ENCODE measurements around the gene C11orf24.

Gene C11orf24

DNA sequence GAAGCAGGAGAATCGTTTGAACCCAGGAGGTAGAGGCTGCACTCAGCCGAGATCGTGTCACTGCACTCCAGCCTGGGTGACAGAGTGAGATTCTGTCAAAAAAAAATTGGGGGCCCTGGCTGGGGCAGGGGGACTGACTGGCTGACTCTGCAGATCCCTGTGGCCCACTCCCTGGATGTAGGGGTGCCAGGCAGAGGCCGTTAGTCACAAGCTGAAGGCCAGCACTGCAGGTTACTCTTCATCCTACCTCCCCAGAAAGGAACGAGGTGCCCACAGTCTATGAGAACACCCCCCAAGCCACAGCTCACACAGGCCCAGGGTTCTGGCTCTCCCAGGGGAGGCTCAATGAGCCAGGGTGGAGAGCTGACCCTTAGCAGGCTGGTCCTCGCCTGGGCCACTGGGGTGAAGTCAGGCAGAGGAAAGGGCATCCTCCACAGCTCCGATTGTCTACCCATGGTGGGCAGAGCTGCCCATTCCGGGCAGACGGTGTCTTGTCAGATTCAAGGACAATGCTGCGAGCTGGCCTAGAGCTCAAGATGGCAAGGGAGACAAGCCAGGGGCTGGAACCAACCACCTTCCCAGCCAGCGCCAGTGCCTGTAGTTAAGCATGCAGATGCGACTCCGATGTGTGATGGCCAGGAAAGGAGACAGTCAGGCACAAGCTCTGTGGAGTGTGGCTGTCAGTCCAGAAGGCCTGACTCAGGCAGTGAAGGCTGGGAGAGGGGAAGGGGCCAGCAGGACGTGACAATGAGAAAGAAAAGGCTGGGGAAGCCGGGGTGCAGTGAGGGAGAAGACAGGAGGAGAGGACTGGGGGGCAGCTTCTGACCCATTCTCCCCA is 12.4 kb downstream of the C11orf24 start:
- H3K4me3 Mint-ChIP-seq = no peak overlapping the region
- TF ChIP-seq, protein P1, sequence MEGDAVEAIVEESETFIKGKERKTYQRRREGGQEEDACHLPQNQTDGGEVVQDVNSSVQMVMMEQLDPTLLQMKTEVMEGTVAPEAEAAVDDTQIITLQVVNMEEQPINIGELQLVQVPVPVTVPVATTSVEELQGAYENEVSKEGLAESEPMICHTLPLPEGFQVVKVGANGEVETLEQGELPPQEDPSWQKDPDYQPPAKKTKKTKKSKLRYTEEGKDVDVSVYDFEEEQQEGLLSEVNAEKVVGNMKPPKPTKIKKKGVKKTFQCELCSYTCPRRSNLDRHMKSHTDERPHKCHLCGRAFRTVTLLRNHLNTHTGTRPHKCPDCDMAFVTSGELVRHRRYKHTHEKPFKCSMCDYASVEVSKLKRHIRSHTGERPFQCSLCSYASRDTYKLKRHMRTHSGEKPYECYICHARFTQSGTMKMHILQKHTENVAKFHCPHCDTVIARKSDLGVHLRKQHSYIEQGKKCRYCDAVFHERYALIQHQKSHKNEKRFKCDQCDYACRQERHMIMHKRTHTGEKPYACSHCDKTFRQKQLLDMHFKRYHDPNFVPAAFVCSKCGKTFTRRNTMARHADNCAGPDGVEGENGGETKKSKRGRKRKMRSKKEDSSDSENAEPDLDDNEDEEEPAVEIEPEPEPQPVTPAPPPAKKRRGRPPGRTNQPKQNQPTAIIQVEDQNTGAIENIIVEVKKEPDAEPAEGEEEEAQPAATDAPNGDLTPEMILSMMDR (IDR thresholded peaks at IDR 0.05) = no peak
- no peak overlapping the region for H3K27ac Mint-ChIP-seq
- H3K9me3 Mint-ChIP-seq = no peaks in the 10 kb centered on the region
- H3K36me3 Mint-ChIP-seq (ENCODE audit: low read depth) = peaks cover 23% of the 10 kb centered on the region
- H3K4me1 Mint-ChIP-seq = peaks cover 27% of the 10 kb centered on the region
- peaks cover 2% of the 10 kb centered on the region for H3K27me3 Mint-ChIP-seq (ENCODE audit: low read depth, poor library complexity)
- no peak for DNase-seq

DNA sequence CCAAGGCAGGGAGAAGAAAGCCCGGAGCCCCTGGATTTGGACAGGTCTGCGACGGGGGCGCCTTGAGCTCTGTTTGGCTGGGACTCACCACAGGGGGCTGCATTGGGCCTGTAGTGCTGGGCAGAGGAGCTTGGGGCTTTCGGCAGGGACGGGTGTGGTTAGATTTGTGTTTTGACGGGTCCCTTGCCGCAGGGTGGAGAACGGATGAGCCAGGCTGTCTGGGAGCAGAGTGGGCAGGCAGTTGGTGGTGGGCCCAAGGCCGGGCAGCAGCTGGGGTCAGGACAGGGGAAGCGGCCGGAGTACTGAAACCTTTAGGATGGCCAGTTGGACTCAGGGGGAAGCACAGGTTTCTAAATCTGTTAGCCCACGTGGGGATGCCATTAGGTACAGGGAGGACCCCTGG is 13.4 kb downstream of the C11orf24 start:
- no peak overlapping the region for H3K27ac Mint-ChIP-seq
- H3K4me1 Mint-ChIP-seq = peaks cover 27% of the 10 kb centered on the region
- H3K36me3 Mint-ChIP-seq (ENCODE audit: low read depth) = peaks cover 16% of the 10 kb centered on the region
- no peaks in the 10 kb centered on the region for H3K9me3 Mint-ChIP-seq
- H3K4me3 Mint-ChIP-seq = no peak overlapping the region
- TF ChIP-seq, protein P1 (IDR thresholded peaks at IDR 0.05) = no peak
- no peak for DNase-seq
- peaks cover 9% of the 10 kb centered on the region for H3K27me3 Mint-ChIP-seq (ENCODE audit: low read depth, poor library complexity)

DNA sequence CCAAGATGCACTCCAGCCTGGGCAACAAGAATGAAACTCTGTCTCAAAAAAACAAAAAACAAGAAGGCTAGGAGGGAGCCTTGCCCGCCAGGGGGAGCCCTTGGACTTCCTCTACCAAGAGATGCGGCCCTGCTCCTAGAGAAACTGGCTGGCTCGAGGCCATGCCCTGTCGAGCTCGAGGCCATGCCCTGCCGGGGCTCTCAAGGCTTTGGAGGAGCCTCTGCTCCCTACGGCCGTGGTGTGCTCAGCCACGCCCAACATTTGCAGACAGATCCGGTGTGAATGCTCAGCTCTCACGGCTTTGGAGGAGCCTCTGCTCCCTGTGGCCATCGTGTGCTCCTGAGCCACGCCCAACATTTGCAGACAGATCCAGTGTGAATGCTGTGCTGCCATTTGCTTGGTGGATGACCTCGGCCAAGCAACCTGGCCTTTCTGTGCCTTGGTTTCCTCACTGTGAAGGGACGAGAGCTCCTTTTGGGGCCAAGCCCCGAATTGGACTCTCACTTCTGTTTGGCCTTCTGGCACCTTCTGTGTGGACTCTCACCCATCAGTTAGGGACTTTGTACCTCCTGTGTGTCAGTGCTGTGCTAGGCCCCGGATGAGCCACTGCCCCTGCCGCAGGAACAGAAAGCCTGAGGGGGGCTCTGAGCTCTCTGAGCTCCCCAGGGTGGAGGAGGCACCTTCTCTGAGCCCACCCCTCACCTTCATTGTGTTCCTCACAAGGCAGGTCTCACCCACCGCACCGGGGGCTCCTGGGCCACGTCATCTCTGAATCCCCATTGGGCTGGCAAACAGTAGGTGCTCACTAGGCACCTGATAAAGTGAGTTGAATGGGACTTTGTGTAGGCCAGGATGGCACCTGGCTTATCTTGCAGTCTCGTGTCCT is 14.1 kb downstream of the C11orf24 start:
- Mint-ChIP-seq H3K36me3 (ENCODE audit: low read depth) (peaks cover 10% of the 10 kb centered on the region), H3K4me3 (no peak overlapping the region), H3K9me3 (no peaks in the 10 kb centered on the region), H3K27ac (no peak overlapping the region), H3K4me1 (peaks cover 21% of the 10 kb centered on the region), H3K27me3 (ENCODE audit: low read depth, poor library complexity) (peaks cover 9% of the 10 kb centered on the region)
- TF ChIP-seq, protein P1 (IDR thresholded peaks at IDR 0.05) = peak; percentile 86
- DNase-seq = peak; percentile 98

DNA sequence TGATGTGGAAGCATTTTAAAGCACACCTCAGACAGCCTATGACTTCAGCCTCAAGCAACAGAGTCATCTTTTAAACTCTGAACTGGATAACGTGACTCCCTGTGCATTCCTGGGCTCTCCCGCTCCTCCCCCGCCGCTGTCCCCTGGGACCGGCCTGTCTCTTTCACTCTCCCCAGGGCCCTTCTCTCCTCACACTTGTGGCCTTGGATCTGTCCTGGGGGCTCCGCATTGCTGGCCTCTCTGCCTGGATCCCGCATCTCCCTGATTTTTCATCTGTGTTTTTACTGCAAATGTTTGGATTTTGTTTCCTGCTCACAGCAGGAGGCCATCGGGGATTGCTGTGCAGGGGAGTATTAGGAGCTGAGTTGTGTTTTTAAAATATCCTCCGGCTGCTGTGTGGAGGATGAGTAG is 15.4 kb downstream of the C11orf24 start:
- no peaks in the 10 kb centered on the region for H3K9me3 Mint-ChIP-seq
- peaks cover 5% of the 10 kb centered on the region for H3K36me3 Mint-ChIP-seq (ENCODE audit: low read depth)
- H3K4me3 Mint-ChIP-seq = peak overlapping the region; percentile 51
- peaks cover 10% of the 10 kb centered on the region for H3K27me3 Mint-ChIP-seq (ENCODE audit: low read depth, poor library complexity)
- peaks cover 21% of the 10 kb centered on the region for H3K4me1 Mint-ChIP-seq
- peak; percentile 34 for DNase-seq
- TF ChIP-seq, protein P1 (IDR thresholded peaks at IDR 0.05) = no peak
- H3K27ac Mint-ChIP-seq = peak overlapping the region; percentile 14

DNA sequence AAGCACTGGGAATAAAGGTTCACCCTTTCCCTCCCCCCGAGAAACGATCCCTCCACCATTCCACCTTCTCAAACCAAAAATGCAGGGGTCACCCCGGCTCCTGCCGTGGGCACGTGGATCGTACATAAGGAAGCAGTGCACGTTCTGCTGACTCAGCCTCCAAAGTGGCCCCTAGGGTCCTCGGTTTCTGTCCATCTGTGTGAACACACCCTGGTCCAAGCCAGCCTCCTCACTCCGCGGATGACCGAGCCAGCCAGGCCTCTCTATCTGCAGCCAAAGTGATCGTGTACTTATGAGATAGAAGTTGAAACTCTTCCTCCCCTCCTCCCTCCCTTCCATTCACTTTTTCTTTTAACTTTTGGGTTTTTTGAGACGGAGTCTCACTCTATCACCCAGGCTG is 16.2 kb downstream of the C11orf24 start:
- Mint-ChIP-seq H3K9me3 (peaks cover under 1% of the 10 kb centered on the region), H3K4me3 (peak overlapping the region; percentile 15), H3K36me3 (ENCODE audit: low read depth) (peaks cover 3% of the 10 kb centered on the region), H3K27me3 (ENCODE audit: low read depth, poor library complexity) (peaks cover 13% of the 10 kb centered on the region), H3K27ac (no peak overlapping the region), H3K4me1 (peaks cover 21% of the 10 kb centered on the region)
- TF ChIP-seq, protein P1 (IDR thresholded peaks at IDR 0.05) = no peak
- no peak for DNase-seq

All from nephron progenitor cell (in vitro differentiated cells).